K562 (cell line): ENCODE data around the gene HDAC7. TPM values are rescaled to one million over a fixed set of nuclear protein-coding genes. Genes with fewer than 3 reads are reported as not detected.
"Not testable (repeated sequence)": the region's sequence is repeated elsewhere in the genome, so short reads cannot be mapped to it uniquely, and the experiment has no call there.

Experiments
- ATAC-seq: fragments of 200-7000 bp; cut with Tn5 transposase; 3 replicates; pipeline ENCODE4 v1.9.1; 2020; ENCODE audit warnings: moderate library complexity
- BruUV-seq: library from RNA; stranded (reverse); fragments of 400-500 nt; replicated peaks from 2 replicates; lab custom pipeline; 2021; lab: Mats Ljungman, UMichigan
- CTCF ChIA-PET: fragments of 300-600 bp; formaldehyde crosslinking; extraction: SDS; loops from one replicate; lab custom pipeline; 2021; ENCODE audit warnings: low intra/inter-chr PET ratio; lab: Yijun Ruan, JAX
- POLR2A ChIA-PET: fragments of 300-600, 350-650 bp; sonication (Branson Sonifier 250); formaldehyde crosslinking; extraction: SDS; loops from one replicate; lab custom pipeline; 2021; ENCODE audit warnings: antibody characterized with exemption, inconsistent platforms; lab: Yijun Ruan, JAX
- DNase-seq, 4 experiments: peaks; one replicate each; pipeline versions ENCODE4 v3.0.0 to v3.0.0-alpha.2; 2011 to 2018; ENCODE audit warnings: low spot score in 3 of 4, mixed read lengths in 3 of 4; ENCODE audit errors: extremely low read depth in 1 of 4
- FAIRE-seq: peaks from 2 replicates; lab custom pipeline; 2011; peaks lifted over from hg19 to GRCh38; lab: Jason Lieb, UNC
- H2AFZ ChIP-seq: 2 replicates; pipeline ENCODE4 v1.6.0; 2011; ENCODE audit warnings: low read depth, low read length, control low read depth, inconsistent platforms
- H3K27ac ChIP-seq: fragments of 200-600 bp; 3 replicates; pipeline ENCODE4 v1.8.0; 2011; ENCODE audit warnings: low read depth, mild to moderate bottlenecking, control low read depth, inconsistent platforms, low read length, moderate library complexity, mixed read lengths; ENCODE audit errors: extremely low read depth
- H3K27me3 ChIP-seq, 2 experiments: fragments of 300-600 bp in 1 of 2; 2 replicates in 1 of 2; 3 replicates in 1 of 2; pipeline versions ENCODE4 v1.6.0 to v1.8.0; 2011; ENCODE audit warnings: inconsistent platforms in 2 of 2, low read length in 2 of 2, mild to moderate bottlenecking in 1 of 2, mixed read lengths in 1 of 2, moderate library complexity in 1 of 2; ENCODE audit not compliant: control insufficient read depth in 2 of 2, insufficient read depth in 2 of 2
- H3K36me3 ChIP-seq: fragments of 300-600 bp; 3 replicates; pipeline ENCODE4 v1.8.0; 2011; ENCODE audit warnings: mild to moderate bottlenecking, low read length, inconsistent platforms; ENCODE audit not compliant: control insufficient read depth, insufficient read depth
- H3K4me1 ChIP-seq, 2 experiments: fragments of 200-600 bp in 1 of 2; replicated peaks in 1 of 2; 2 replicates in 1 of 2; 3 replicates in 1 of 2; pipeline versions ENCODE4 v1.5.1 to v1.8.0; 2011; ENCODE audit warnings: inconsistent platforms in 2 of 2, low read length in 2 of 2, mild to moderate bottlenecking in 1 of 2, mixed read lengths in 1 of 2, moderate library complexity in 1 of 2; ENCODE audit not compliant: control insufficient read depth in 2 of 2, insufficient read depth in 2 of 2
- H3K4me2 ChIP-seq: 2 replicates; pipeline ENCODE4 v1.6.1; 2011; ENCODE audit warnings: low read length, control low read depth, inconsistent platforms, mixed read lengths; ENCODE audit not compliant: insufficient read depth
- H3K4me3 ChIP-seq: fragments of 200-600 bp; sonication (generic), shearing (Covaris generic); 2 replicates; pipeline ENCODE4 v1.5.1; 2016; ENCODE audit warnings: control low read depth, inconsistent platforms
- H3K79me2 ChIP-seq: fragments of 200-600 bp; 3 replicates; pipeline ENCODE4 v1.8.0; 2011; ENCODE audit warnings: low read length, inconsistent platforms; ENCODE audit not compliant: control insufficient read depth, insufficient read depth
- H3K9ac ChIP-seq, 2 experiments: 2 replicates each; pipeline versions ENCODE4 v1.6.0 to v1.6.1; 2011; ENCODE audit warnings: low read depth in 2 of 2, low read length in 2 of 2, control low read depth in 1 of 2, inconsistent platforms in 1 of 2, mild to moderate bottlenecking in 1 of 2, mixed read lengths in 1 of 2; ENCODE audit not compliant: insufficient read depth in 1 of 2
- H3K9me1 ChIP-seq: one replicate; pipeline ENCODE4 v1.6.0; 2011; ENCODE audit warnings: inconsistent platforms, mild to moderate bottlenecking, low read length, moderate library complexity; ENCODE audit not compliant: control insufficient read depth, insufficient read depth
- H3K9me3 ChIP-seq: replicated peaks from 2 replicates; pipeline ENCODE4 v1.5.1; 2011; ENCODE audit warnings: low read depth, low read length, inconsistent platforms; ENCODE audit not compliant: control insufficient read depth, insufficient read depth
- H4K20me1 ChIP-seq: replicated peaks from 2 replicates; pipeline ENCODE4 v1.6.1; 2011; ENCODE audit warnings: low read length, inconsistent platforms, mixed read lengths; ENCODE audit not compliant: control insufficient read depth, insufficient read depth
- HLTF ChIP-seq: fragments of 450-650 bp; IDR thresholded peaks from 2 replicates; pipeline ENCODE4 v1.6.1; 2016
- POLR3A ChIP-seq: IDR thresholded peaks from 2 replicates; pipeline ENCODE4 v1.6.1; 2011; ENCODE audit warnings: borderline replicate concordance, mild to moderate bottlenecking, moderate library complexity; ENCODE audit not compliant: insufficient read length, insufficient read depth; ENCODE audit errors: extremely low read depth
- SMARCA4 ChIP-seq: fragments of 450-650 bp; IDR thresholded peaks from 2 replicates; pipeline ENCODE4 v1.6.1; 2016
- WGBS: fragments of 100-300 bp; shearing (Covaris generic); methylation state at CpG from one replicate; pipeline ENCODE4 v1.1.6; 2016; ENCODE audit warnings: low coverage, mixed read lengths; ENCODE audit not compliant: insufficient coverage; ENCODE audit errors: missing lambda C conversion rate; 5-methylcytosine and 5-hydroxymethylcytosine counted together
- in situ Hi-C: fragments of 300-500 bp; cut with MboI; formaldehyde crosslinking; loops from 4 replicates; pipeline ENCODE4 v1.15.0; 2018; ENCODE audit warnings: inconsistent platforms, mixed read lengths
- intact Hi-C: fragments of 100-400 bp; cut with micrococcal nuclease; formaldehyde crosslinking; loops from 2 replicates; pipeline ENCODE4 v1.14.2; 2022
- polyA plus RNA-seq, 8 experiments: library from polyadenylated mRNA; depleted of rRNA in 4 of 8; stranded (reverse) in 5 of 8; unstranded in 3 of 8; fragments of >200 nt; fragmentation: Nextera tagmentation in 2 of 8; fragmentation: Illumina TruSeq in 1 of 8; extraction: Ambion mirVana in 2 of 8; extraction: Trizol in 1 of 8; gene quantifications; 2 replicates each; pipeline versions ENCODE4 v1.2.1 to v1.2.3, GENCODE V29; 2011 to 2014; ENCODE audit warnings: inconsistent platforms in 1 of 8, missing spikeins in 1 of 8
- total RNA-seq, 7 experiments: library from RNA; depleted of rRNA in 6 of 7; stranded (reverse); fragments of >200 nt in 6 of 7; fragmentation: Illumina TruSeq in 2 of 7; extraction: Trizol in 2 of 7; gene quantifications; 2 replicates each; pipeline versions ENCODE4 v1.2.1 to v1.2.3, GENCODE V29; 2011 to 2021; ENCODE audit warnings: low replicate concordance in 1 of 7

HDAC7 gene
- total and polyA plus RNA-seq, 9 of the 15 experiments (the other 6 are each of a cell fraction or from before 2014, with no cell fraction given) = 2.5 to 129 (median 31.1) TPM

GRCh38 chr12:47843226-47843980 lies 23.7 kb upstream of the HDAC7 start:
- CTCF ChIA-PET = no interaction called here
- H3K4me3 ChIP-seq = no peak overlapping the region
- H3K9me3 ChIP-seq = no peaks in the 10 kb centered on the region
- POLR2A ChIA-PET = no interaction called here
- no peak for TF ChIP-seq SMARCA4
- TF ChIP-seq POLR3A = no peak
- no peak for TF ChIP-seq HLTF
- peaks cover 4% of the 10 kb centered on the region for H3K9me1 ChIP-seq
- intact Hi-C loops = no loop called here
- in situ Hi-C loops = no loop called here
- H3K79me2 ChIP-seq = no peaks in the 10 kb centered on the region
- 53% methylated on average over 25 of the region's 25 CpGs for WGBS
- no peak overlapping the region for H3K4me2 ChIP-seq
- no peaks in the 10 kb centered on the region for H3K36me3 ChIP-seq
- no peak overlapping the region for H3K27ac ChIP-seq
- H2AFZ ChIP-seq = no peak overlapping the region
- ATAC-seq (peak; percentile 27; the same call in 1 of the 3 replicates), FAIRE-seq (no peak), DNase-seq (no peak)
- H4K20me1 ChIP-seq = no peaks in the 10 kb centered on the region
- H3K4me1 ChIP-seq = peaks cover under 1 to 14% of the 10 kb centered on the region in 2 experiments; a peak in 4 of 5 replicates
- 0 out of 4 replicates have a peak overlapping the region, but pooled peaks of 1 of the 2 experiments have one; percentile 24 for H3K9ac ChIP-seq
- peaks cover 0 to 6% of the 10 kb centered on the region in 2 experiments; a peak in 1 of 5 replicates for H3K27me3 ChIP-seq
- BruUV-seq = no TSS peak

GRCh38 chr12:47842543-47842942 lies 22.8 kb upstream of the HDAC7 start:
- H3K36me3 ChIP-seq, DNase-seq, H3K79me2 ChIP-seq, H3K9ac ChIP-seq, H3K4me2 ChIP-seq, H2AFZ ChIP-seq, BruUV-seq, ATAC-seq, H3K9me3 ChIP-seq, H3K27ac ChIP-seq, H3K9me1 ChIP-seq, intact Hi-C loops, H3K27me3 ChIP-seq, CTCF ChIA-PET, FAIRE-seq, H4K20me1 ChIP-seq, in situ Hi-C loops, H3K4me3 ChIP-seq: not testable (repeated sequence)
- WGBS = 42% methylated on average over 9 of the region's 12 CpGs
- peaks cover 6 to 14% of the 10 kb centered on the region in 2 experiments for H3K4me1 ChIP-seq
- POLR2A ChIA-PET = interaction anchor here (0.6 to 1.6 kb wide), 3 partner anchors 53 to 265 kb away, joined by 3 to 6 read pairs (median 3); no protein-coding TSS in a partner anchor
